ENCODE measurements around the gene TUBA3D. TPM values are rescaled to one million over a fixed set of nuclear protein-coding genes. Genes with fewer than 3 reads are reported as not detected.
A peak's percentile ranks its signal among the peaks of the same experiment; 100 is the strongest.

Gene TUBA3D
- total and polyA plus RNA-seq, 9 of the 15 experiments (the other 6 are each of a cell fraction or from before 2014, with no cell fraction given) = not detected

DNA sequence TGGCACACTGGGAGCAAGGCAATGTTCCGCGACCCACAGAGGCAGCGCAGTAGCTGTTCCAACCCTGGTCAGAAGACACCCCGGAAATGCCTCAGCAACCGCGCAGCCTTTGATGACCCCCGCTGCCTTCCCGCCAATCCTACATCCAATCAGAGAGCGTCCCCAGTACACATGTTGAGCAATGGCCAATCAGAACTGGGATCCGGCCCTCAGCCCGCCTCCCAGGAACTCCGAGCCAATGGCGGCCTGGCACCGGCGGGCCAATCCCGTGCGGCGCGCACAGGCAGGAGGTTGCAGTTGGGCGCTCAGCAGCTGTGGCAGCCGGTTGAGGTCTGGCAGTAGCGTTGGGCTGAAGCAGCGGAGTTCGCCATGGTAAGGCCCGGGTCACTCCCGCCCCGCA lies at the start of gene TUBA3D (continued):
- TF ChIP-seq ZKSCAN8 (CRISPR knock-in tag; IDR thresholded peaks at IDR 0.05) = no peak

DNA sequence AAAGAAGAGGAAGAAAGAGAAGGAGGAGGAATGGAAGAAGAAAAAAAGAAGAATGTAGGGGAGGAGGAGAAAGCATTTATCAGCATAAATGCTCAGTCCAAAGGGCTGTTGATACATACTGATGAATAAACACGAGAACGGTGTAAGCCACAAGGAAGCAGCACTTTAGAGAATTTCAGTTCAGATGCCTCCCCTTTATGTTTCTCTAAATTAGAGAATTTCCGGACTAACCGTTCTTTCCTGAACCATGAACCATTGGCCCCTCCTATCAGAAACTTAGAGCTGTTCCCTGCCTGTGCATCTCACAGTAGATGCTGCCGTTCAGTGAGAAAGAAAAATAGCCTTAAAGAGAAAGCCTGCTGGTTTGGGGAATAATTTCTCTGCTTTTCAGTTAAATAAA lies 49.2 kb upstream of the TUBA3D start:
- H3K79me2 ChIP-seq (ENCODE audit: control insufficient read depth, insufficient read depth, low read length) = no peaks in the 10 kb centered on the region
- peaks cover 46% of the 10 kb centered on the region in 2 experiments for H3K27me3 ChIP-seq (ENCODE audit: control insufficient read depth in 2 of 2, insufficient read depth in 2 of 2, low read length in 2 of 2)
- TF ChIP-seq, protein P1, sequence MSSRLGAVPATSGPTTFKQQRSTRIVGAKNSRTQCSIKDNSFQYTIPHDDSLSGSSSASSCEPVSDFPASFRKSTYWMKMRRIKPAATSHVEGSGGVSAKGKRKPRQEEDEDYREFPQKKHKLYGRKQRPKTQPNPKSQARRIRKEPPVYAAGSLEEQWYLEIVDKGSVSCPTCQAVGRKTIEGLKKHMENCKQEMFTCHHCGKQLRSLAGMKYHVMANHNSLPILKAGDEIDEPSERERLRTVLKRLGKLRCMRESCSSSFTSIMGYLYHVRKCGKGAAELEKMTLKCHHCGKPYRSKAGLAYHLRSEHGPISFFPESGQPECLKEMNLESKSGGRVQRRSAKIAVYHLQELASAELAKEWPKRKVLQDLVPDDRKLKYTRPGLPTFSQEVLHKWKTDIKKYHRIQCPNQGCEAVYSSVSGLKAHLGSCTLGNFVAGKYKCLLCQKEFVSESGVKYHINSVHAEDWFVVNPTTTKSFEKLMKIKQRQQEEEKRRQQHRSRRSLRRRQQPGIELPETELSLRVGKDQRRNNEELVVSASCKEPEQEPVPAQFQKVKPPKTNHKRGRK (tag; IDR thresholded peaks at IDR 0.05) = peak; percentile 36
- no peak for TF ChIP-seq BRF1 (IDR thresholded peaks at IDR 0.05; ENCODE audit: borderline replicate concordance, extremely low read depth, insufficient read length)
- peak; percentile 21; the same call in 1 of the 2 replicates for TF ChIP-seq ZNF316 (IDR thresholded peaks at IDR 0.05)
- TF ChIP-seq MED1 (CRISPR knock-in tag; IDR thresholded peaks at IDR 0.05; ENCODE audit: borderline replicate concordance) = no peak
- TF ChIP-seq, protein P2, sequence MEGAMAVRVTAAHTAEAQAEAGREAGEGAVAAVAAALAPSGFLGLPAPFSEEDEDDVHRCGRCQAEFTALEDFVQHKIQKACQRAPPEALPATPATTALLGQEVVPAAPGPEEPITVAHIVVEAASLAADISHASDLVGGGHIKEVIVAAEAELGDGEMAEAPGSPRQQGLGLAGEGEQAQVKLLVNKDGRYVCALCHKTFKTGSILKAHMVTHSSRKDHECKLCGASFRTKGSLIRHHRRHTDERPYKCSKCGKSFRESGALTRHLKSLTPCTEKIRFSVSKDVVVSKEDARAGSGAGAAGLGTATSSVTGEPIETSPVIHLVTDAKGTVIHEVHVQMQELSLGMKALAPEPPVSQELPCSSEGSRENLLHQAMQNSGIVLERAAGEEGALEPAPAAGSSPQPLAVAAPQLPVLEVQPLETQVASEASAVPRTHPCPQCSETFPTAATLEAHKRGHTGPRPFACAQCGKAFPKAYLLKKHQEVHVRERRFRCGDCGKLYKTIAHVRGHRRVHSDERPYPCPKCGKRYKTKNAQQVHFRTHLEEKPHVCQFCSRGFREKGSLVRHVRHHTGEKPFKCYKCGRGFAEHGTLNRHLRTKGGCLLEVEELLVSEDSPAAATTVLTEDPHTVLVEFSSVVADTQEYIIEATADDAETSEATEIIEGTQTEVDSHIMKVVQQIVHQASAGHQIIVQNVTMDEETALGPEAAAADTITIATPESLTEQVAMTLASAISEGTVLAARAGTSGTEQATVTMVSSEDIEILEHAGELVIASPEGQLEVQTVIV (CRISPR knock-in tag; IDR thresholded peaks at IDR 0.05; ENCODE audit: borderline replicate concordance) = no peak
- no peak for TF ChIP-seq COPS2 (conservative IDR thresholded peaks at IDR 0.05)
- no peak overlapping the region for H3K27ac ChIP-seq (ENCODE audit: extremely low read depth, low read depth, low read length)
- in situ Hi-C loops (cut with MboI) = no loop called here
- no peaks in the 10 kb centered on the region for H3K9me1 ChIP-seq (ENCODE audit: control insufficient read depth, insufficient read depth, low read length)
- H3K4me1 ChIP-seq (replicated peaks in 1 of 2; ENCODE audit: control insufficient read depth in 2 of 2, insufficient read depth in 2 of 2, low read length in 2 of 2) = peaks cover 0 to 8% of the 10 kb centered on the region in 2 experiments; a peak in 2 of 5 replicates
- H3K36me3 ChIP-seq (ENCODE audit: control insufficient read depth, insufficient read depth, low read length) = no peaks in the 10 kb centered on the region
- BruUV-seq (replicated peaks) = no TSS peak
- H2AFZ ChIP-seq (ENCODE audit: low read depth, low read length) = no peak overlapping the region
- H3K9ac ChIP-seq (ENCODE audit: insufficient read depth in 1 of 2, low read depth in 2 of 2, low read length in 2 of 2) = no peak overlapping the region
- ChIA-PET CTCF (ENCODE audit: low intra/inter-chr PET ratio) (no interaction called here), POLR2A (no interaction called here)
- no peaks in the 10 kb centered on the region for H3K9me3 ChIP-seq (replicated peaks; ENCODE audit: control insufficient read depth, insufficient read depth, low read depth, low read length)
- ATAC-seq = no peak
- no peaks in the 10 kb centered on the region for H4K20me1 ChIP-seq (replicated peaks; ENCODE audit: control insufficient read depth, insufficient read depth, low read length)
- WGBS (ENCODE audit: insufficient coverage, low coverage, missing lambda C conversion rate) = 1% methylated on average over 5 of the region's 5 CpGs
- intact Hi-C loops (cut with micrococcal nuclease) = no loop called here
- no peak for DNase-seq (ENCODE audit: extremely low read depth in 1 of 4, low spot score in 3 of 4)
- FAIRE-seq = no peak
- H3K4me3 ChIP-seq = no peak overlapping the region
- H3K4me2 ChIP-seq (ENCODE audit: insufficient read depth, low read length) = no peak overlapping the region

All from K562 (cell line).